Panc1 (cell line): ENCODE measurements around the gene EIF4E.
"Not testable (repeated sequence)": the region's sequence is repeated elsewhere in the genome, so short reads cannot be mapped to it uniquely, and the experiment has no call there.

ENCODE experiments used
- CTCF ChIP-seq: fragments of 450-650 bp; IDR thresholded peaks from 2 replicates; pipeline ENCODE4 v1.5.1; 2017; ENCODE audit warnings: mild to moderate bottlenecking
- TCF7L2 ChIP-seq: IDR thresholded peaks from 2 replicates; pipeline ENCODE4 v1.6.1; 2011; ENCODE audit warnings: mild to moderate bottlenecking, low read depth, low read length, inconsistent platforms
- TF ChIP-seq, protein P1 (sequence below), 2 experiments: IDR thresholded peaks; 2 replicates each; pipeline ENCODE4 v1.6.1; 2011 to 2012; ENCODE audit warnings: low read depth in 2 of 2, control low read depth in 1 of 2, low read length in 1 of 2, mild to moderate bottlenecking in 1 of 2, moderate library complexity in 1 of 2; ENCODE audit not compliant: insufficient read depth in 1 of 2

GRCh38 chr4:98831036-98831435, 97.9 kb downstream of the EIF4E start:
- TF ChIP-seq TCF7L2, CTCF: not testable (repeated sequence)
- TF ChIP-seq, protein P1, sequence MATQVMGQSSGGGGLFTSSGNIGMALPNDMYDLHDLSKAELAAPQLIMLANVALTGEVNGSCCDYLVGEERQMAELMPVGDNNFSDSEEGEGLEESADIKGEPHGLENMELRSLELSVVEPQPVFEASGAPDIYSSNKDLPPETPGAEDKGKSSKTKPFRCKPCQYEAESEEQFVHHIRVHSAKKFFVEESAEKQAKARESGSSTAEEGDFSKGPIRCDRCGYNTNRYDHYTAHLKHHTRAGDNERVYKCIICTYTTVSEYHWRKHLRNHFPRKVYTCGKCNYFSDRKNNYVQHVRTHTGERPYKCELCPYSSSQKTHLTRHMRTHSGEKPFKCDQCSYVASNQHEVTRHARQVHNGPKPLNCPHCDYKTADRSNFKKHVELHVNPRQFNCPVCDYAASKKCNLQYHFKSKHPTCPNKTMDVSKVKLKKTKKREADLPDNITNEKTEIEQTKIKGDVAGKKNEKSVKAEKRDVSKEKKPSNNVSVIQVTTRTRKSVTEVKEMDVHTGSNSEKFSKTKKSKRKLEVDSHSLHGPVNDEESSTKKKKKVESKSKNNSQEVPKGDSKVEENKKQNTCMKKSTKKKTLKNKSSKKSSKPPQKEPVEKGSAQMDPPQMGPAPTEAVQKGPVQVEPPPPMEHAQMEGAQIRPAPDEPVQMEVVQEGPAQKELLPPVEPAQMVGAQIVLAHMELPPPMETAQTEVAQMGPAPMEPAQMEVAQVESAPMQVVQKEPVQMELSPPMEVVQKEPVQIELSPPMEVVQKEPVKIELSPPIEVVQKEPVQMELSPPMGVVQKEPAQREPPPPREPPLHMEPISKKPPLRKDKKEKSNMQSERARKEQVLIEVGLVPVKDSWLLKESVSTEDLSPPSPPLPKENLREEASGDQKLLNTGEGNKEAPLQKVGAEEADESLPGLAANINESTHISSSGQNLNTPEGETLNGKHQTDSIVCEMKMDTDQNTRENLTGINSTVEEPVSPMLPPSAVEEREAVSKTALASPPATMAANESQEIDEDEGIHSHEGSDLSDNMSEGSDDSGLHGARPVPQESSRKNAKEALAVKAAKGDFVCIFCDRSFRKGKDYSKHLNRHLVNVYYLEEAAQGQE (IDR thresholded peaks at IDR 0.05; ENCODE audit: insufficient read depth in 1 of 2, low read depth in 2 of 2, low read length in 1 of 2), result not testable (repeated sequence)
